ENCODE measurements around the gene ANKRD27.

ANKRD27 gene

DNA sequence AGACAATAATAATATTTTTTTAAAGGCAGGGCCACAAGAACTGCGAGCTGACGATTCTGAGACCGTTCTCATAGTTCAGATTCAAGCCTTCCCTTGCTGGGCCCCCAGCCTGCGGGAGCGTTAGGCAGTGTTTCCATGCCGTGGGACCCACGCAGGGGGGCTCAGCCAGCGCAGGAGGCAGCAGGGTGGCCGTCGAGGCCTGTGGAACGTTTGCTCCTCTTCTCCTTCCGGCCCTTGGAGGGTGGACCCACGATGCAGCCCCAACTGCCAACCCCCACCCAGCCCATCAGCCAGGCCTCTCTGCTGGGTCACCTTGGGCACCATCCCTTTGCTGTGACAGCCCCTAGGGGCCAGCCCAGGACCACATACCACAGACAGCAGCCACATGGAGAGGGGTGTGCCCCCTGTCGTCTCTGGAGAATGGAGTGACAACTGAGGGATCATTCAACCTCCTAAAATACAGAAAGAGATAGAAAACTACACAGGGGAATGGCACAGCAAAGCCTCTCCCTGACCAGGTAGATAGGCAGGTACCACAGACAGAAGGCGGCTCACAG lies 47.2 kb downstream of the ANKRD27 start:
- Histone ChIP-seq H3K79me2 (ENCODE audit: insufficient read depth, low read length) (no peaks in the 10 kb centered on the region), H3K4me3 (ENCODE audit: low read depth in 1 of 2, low read length in 2 of 2) (no peak overlapping the region), H3K9ac (ENCODE audit: low read depth, low read length) (no peak overlapping the region), H3K9me3 (ENCODE audit: insufficient read depth, low read length, severe bottlenecking) (no peaks in the 10 kb centered on the region), H3K36me3 (ENCODE audit: insufficient read depth, low read length) (peaks cover 78% of the 10 kb centered on the region), H3K4me2 (ENCODE audit: insufficient read depth, low read length) (no peak overlapping the region), H3K4me1 (ENCODE audit: insufficient read depth, low read length) (no peaks in the 10 kb centered on the region), H3K27me3 (ENCODE audit: insufficient read depth, low read length, poor library complexity) (no peaks in the 10 kb centered on the region), H2AFZ (ENCODE audit: low read depth, low read length) (no peak overlapping the region), H4K20me1 (ENCODE audit: insufficient read depth, low read length) (no peaks in the 10 kb centered on the region), H3K27ac (ENCODE audit: low read length) (no peak overlapping the region)
- no peak for DNase-seq
- no peak for TF ChIP-seq EZH2 (IDR thresholded peaks at IDR 0.05; ENCODE audit: borderline replicate concordance, low read depth, low read length, severe bottlenecking)
- TF ChIP-seq, protein P1, sequence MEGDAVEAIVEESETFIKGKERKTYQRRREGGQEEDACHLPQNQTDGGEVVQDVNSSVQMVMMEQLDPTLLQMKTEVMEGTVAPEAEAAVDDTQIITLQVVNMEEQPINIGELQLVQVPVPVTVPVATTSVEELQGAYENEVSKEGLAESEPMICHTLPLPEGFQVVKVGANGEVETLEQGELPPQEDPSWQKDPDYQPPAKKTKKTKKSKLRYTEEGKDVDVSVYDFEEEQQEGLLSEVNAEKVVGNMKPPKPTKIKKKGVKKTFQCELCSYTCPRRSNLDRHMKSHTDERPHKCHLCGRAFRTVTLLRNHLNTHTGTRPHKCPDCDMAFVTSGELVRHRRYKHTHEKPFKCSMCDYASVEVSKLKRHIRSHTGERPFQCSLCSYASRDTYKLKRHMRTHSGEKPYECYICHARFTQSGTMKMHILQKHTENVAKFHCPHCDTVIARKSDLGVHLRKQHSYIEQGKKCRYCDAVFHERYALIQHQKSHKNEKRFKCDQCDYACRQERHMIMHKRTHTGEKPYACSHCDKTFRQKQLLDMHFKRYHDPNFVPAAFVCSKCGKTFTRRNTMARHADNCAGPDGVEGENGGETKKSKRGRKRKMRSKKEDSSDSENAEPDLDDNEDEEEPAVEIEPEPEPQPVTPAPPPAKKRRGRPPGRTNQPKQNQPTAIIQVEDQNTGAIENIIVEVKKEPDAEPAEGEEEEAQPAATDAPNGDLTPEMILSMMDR (IDR thresholded peaks at IDR 0.05; ENCODE audit: borderline replicate concordance, extremely low read depth, low read length, poor library complexity, severe bottlenecking) = no peak
- ATAC-seq (ENCODE audit: insufficient read depth, low read depth) = no peak

DNA sequence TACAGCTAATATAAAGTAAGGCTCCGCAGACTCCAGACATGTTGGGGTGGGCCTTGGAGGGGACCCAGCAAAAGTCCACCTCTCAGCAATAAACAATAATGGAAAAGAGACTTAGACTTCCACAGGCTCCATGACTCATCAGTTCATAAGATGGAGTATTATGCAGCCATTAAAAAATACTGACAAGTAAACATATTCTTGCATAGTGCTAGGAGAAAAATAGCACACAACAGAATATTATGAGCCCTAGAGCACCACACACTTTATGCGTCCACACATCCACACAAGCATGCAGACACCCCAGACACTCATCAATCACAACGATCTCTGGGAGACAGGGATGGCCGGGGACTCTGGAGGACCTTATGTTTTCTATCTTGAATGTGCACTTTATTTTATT lies 48.0 kb downstream of the ANKRD27 start:
- Histone ChIP-seq H3K27me3 (ENCODE audit: insufficient read depth, low read length, poor library complexity) (no peaks in the 10 kb centered on the region), H2AFZ (ENCODE audit: low read depth, low read length) (no peak overlapping the region), H3K4me3 (ENCODE audit: low read depth in 1 of 2, low read length in 2 of 2) (no peak overlapping the region), H3K4me2 (ENCODE audit: insufficient read depth, low read length) (no peak overlapping the region), H3K36me3 (ENCODE audit: insufficient read depth, low read length) (peaks cover 81% of the 10 kb centered on the region), H3K9ac (ENCODE audit: low read depth, low read length) (no peak overlapping the region), H3K27ac (ENCODE audit: low read length) (no peak overlapping the region), H3K9me3 (ENCODE audit: insufficient read depth, low read length, severe bottlenecking) (no peaks in the 10 kb centered on the region), H3K4me1 (ENCODE audit: insufficient read depth, low read length) (no peaks in the 10 kb centered on the region), H3K79me2 (ENCODE audit: insufficient read depth, low read length) (no peaks in the 10 kb centered on the region), H4K20me1 (ENCODE audit: insufficient read depth, low read length) (no peaks in the 10 kb centered on the region)
- DNase-seq (no peak), ATAC-seq (ENCODE audit: insufficient read depth, low read depth) (no peak)
- TF ChIP-seq, protein P1 (IDR thresholded peaks at IDR 0.05; ENCODE audit: borderline replicate concordance, extremely low read depth, low read length, poor library complexity, severe bottlenecking) = no peak
- no peak for TF ChIP-seq EZH2 (IDR thresholded peaks at IDR 0.05; ENCODE audit: borderline replicate concordance, low read depth, low read length, severe bottlenecking)

DNA sequence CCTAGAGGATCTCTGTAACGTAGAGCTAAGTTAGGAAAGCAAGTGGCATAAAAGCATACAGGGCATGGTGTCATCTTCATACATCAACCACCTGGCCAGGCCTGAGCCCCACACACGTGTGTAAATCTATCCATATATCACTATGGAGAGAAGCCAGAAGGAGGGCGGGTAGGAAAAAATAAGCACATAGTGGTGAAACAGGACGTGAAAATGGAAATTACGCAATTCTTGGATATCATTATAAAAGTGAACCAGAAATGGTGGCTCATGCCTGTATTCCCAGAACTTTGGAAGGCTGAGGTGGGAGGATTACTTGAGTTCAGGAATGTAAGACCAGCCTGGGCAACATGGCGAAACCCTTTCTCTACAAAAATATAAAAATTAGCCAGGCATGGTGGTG lies 50.6 kb downstream of the ANKRD27 start:
- Histone ChIP-seq H3K27ac (ENCODE audit: low read length) (no peak overlapping the region), H3K4me2 (ENCODE audit: insufficient read depth, low read length) (no peak overlapping the region), H4K20me1 (ENCODE audit: insufficient read depth, low read length) (no peaks in the 10 kb centered on the region), H3K9ac (ENCODE audit: low read depth, low read length) (no peak overlapping the region), H3K9me3 (ENCODE audit: insufficient read depth, low read length, severe bottlenecking) (no peaks in the 10 kb centered on the region), H3K79me2 (ENCODE audit: insufficient read depth, low read length) (no peaks in the 10 kb centered on the region), H3K36me3 (ENCODE audit: insufficient read depth, low read length) (peaks cover 75% of the 10 kb centered on the region), H2AFZ (ENCODE audit: low read depth, low read length) (no peak overlapping the region), H3K27me3 (ENCODE audit: insufficient read depth, low read length, poor library complexity) (no peaks in the 10 kb centered on the region), H3K4me3 (ENCODE audit: low read depth in 1 of 2, low read length in 2 of 2) (no peak overlapping the region), H3K4me1 (ENCODE audit: insufficient read depth, low read length) (no peaks in the 10 kb centered on the region)
- ATAC-seq (ENCODE audit: insufficient read depth, low read depth) = no peak
- TF ChIP-seq, protein P1 (IDR thresholded peaks at IDR 0.05; ENCODE audit: borderline replicate concordance, extremely low read depth, low read length, poor library complexity, severe bottlenecking) = no peak
- no peak for TF ChIP-seq EZH2 (IDR thresholded peaks at IDR 0.05; ENCODE audit: borderline replicate concordance, low read depth, low read length, severe bottlenecking)
- no peak for DNase-seq

DNA sequence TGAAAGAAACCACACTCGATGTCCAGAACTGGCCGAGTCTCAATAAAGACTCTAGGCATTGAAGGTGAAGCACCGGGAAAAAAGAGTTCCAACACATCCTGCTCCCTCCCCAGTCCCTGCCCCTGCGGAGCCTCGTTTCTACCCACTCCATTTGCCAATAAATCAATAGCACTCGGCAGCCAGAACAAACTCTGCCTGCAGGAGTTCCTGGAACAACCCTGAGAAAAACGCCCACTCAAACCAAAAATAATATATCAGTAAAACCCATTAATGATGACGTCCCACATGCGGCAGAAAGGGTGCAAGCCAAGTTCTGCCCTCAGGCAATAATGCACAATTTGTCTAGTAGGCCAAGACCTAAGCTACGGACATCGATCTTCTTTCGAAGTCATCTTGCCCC lies 53.0 kb downstream of the ANKRD27 start:
- Histone ChIP-seq H3K4me2 (ENCODE audit: insufficient read depth, low read length) (no peak overlapping the region), H3K4me1 (ENCODE audit: insufficient read depth, low read length) (no peaks in the 10 kb centered on the region), H2AFZ (ENCODE audit: low read depth, low read length) (no peak overlapping the region), H4K20me1 (ENCODE audit: insufficient read depth, low read length) (no peaks in the 10 kb centered on the region), H3K36me3 (ENCODE audit: insufficient read depth, low read length) (peaks cover 71% of the 10 kb centered on the region), H3K27ac (ENCODE audit: low read length) (no peak overlapping the region), H3K9ac (ENCODE audit: low read depth, low read length) (no peak overlapping the region), H3K4me3 (ENCODE audit: low read depth in 1 of 2, low read length in 2 of 2) (no peak overlapping the region), H3K9me3 (ENCODE audit: insufficient read depth, low read length, severe bottlenecking) (no peaks in the 10 kb centered on the region), H3K79me2 (ENCODE audit: insufficient read depth, low read length) (no peaks in the 10 kb centered on the region), H3K27me3 (ENCODE audit: insufficient read depth, low read length, poor library complexity) (no peaks in the 10 kb centered on the region)
- TF ChIP-seq, protein P1 (IDR thresholded peaks at IDR 0.05; ENCODE audit: borderline replicate concordance, extremely low read depth, low read length, poor library complexity, severe bottlenecking) = no peak
- TF ChIP-seq EZH2 (IDR thresholded peaks at IDR 0.05; ENCODE audit: borderline replicate concordance, low read depth, low read length, severe bottlenecking) = no peak
- no peak for ATAC-seq (ENCODE audit: insufficient read depth, low read depth)
- no peak for DNase-seq

Data from DND-41 (cell line).